ENCODE measurements around the gene DEDD.
"Not testable (repeated sequence)": the region's sequence is repeated elsewhere in the genome, so short reads cannot be mapped to it uniquely, and the experiment has no call there.

Gene DEDD

GRCh38 chr1:161130266-161130665 lies 2.2 kb downstream of the DEDD start:
- in situ Hi-C loops (cut with MboI; ENCODE audit: low sequenced_read_pairs), result no loop called here

- in situ Hi-C loops (cut with MboI; ENCODE audit: low sequenced_read_pairs), result no loop called here
Measured at GRCh38 chr1:161128591-161129420, 3.7 kb downstream of the DEDD start.

- in situ Hi-C loops (cut with MboI; ENCODE audit: low sequenced_read_pairs), result no loop called here
Measured at GRCh38 chr1:161127649-161128048, 4.8 kb downstream of the DEDD start.

- in situ Hi-C loops (cut with MboI; ENCODE audit: low sequenced_read_pairs), result no loop called here
Measured at GRCh38 chr1:161122967-161123366, 9.5 kb downstream of the DEDD start.

- in situ Hi-C loops (cut with MboI; ENCODE audit: low sequenced_read_pairs), result no loop called here
Measured at GRCh38 chr1:161121834-161122233, 10.6 kb downstream of the DEDD start.

GRCh38 chr1:161121042-161121650 lies 11.3 kb downstream of the DEDD start:
- in situ Hi-C loops (cut with MboI; ENCODE audit: low sequenced_read_pairs), result no loop called here

GRCh38 chr1:161119092-161119903 lies 13.2 kb downstream of the DEDD start:
- in situ Hi-C loops (cut with MboI; ENCODE audit: low sequenced_read_pairs), result no loop called here

GRCh38 chr1:161117759-161118581 lies 14.5 kb downstream of the DEDD start, which contains the start of the genes NIT1 and PFDN2:
Gene NIT1, plus strand, starts transcription at chr1:161118105. Its CDS starts 72 bp downstream, at chr1:161118177.
Gene PFDN2, minus strand, starts transcription at chr1:161118037. Its CDS starts 11 bp downstream, at chr1:161118026.
- in situ Hi-C loops (cut with MboI; ENCODE audit: low sequenced_read_pairs), result no loop called here

- in situ Hi-C loops (cut with MboI; ENCODE audit: low sequenced_read_pairs), result not testable (repeated sequence)
Measured at GRCh38 chr1:161115961-161116360, 16.5 kb downstream of the DEDD start.

- in situ Hi-C loops (cut with MboI; ENCODE audit: low sequenced_read_pairs), result no loop called here
Measured at GRCh38 chr1:161115132-161115711, 17.2 kb downstream of the DEDD start.

- in situ Hi-C loops (cut with MboI; ENCODE audit: low sequenced_read_pairs), result no loop called here
Measured at GRCh38 chr1:161114556-161114955, 17.9 kb downstream of the DEDD start.

GRCh38 chr1:161113915-161114314 lies 18.6 kb downstream of the DEDD start:
- in situ Hi-C loops (cut with MboI; ENCODE audit: low sequenced_read_pairs), result no loop called here

GRCh38 chr1:161111527-161111926 lies 20.9 kb downstream of the DEDD start:
- in situ Hi-C loops (cut with MboI; ENCODE audit: low sequenced_read_pairs), result no loop called here

GRCh38 chr1:161111117-161111516 lies 21.4 kb downstream of the DEDD start:
- in situ Hi-C loops (cut with MboI; ENCODE audit: low sequenced_read_pairs), result no loop called here

GRCh38 chr1:161106431-161106830 lies 26.0 kb downstream of the DEDD start:
- in situ Hi-C loops (cut with MboI; ENCODE audit: low sequenced_read_pairs), result loop anchor here (10.0 kb wide), 1 partner anchor 422 kb away; no protein-coding TSS in a partner anchor

GRCh38 chr1:161100556-161100955 lies 31.9 kb downstream of the DEDD start:
- in situ Hi-C loops (cut with MboI; ENCODE audit: low sequenced_read_pairs), result loop anchor here (10.0 kb wide), 1 partner anchor 416 kb away; no protein-coding TSS in a partner anchor

- in situ Hi-C loops (cut with MboI; ENCODE audit: low sequenced_read_pairs), result no loop called here
Measured at GRCh38 chr1:161099090-161099802, 33.2 kb downstream of the DEDD start.

- in situ Hi-C loops (cut with MboI; ENCODE audit: low sequenced_read_pairs), result no loop called here
Measured at GRCh38 chr1:161098210-161099068, 34.0 kb downstream of the DEDD start, which contains the start of gene KLHDC9. Gene KLHDC9, plus strand, starts transcription at chr1:161098361. Its CDS starts 175 bp downstream, at chr1:161098536.

All from HL-60/S4 (cell line).